HG02852 (cell line): ENCODE results near the gene TYMP.
"Not testable (repeated sequence)": the region's sequence is repeated elsewhere in the genome, so short reads cannot be mapped to it uniquely, and the experiment has no call there.

Experiments
- ATAC-seq: cut with Tn5 transposase; IDR thresholded peaks from one replicate; pipeline ENCODE4 v1.9.1; 2021; ENCODE audit warnings: mild to moderate bottlenecking, moderate library complexity; ENCODE audit not compliant: unreplicated experiment

The TYMP gene

GRCh38 chr22:50525104-50525857, 4.5 kb downstream of the TYMP start, which contains the start of gene SCO2:
TSS of gene SCO2 (minus strand) at chr22:50525598. CDS start at chr22:50524411, 1,187 bp downstream.
- ATAC-seq = peak; percentile 41

- no peak for ATAC-seq
Measured at GRCh38 chr22:50524676-50525103, 5.1 kb downstream of the TYMP start.

GRCh38 chr22:50523806-50524675, 5.8 kb downstream of the TYMP start:
- no peak for ATAC-seq

- ATAC-seq = no peak
Measured at GRCh38 chr22:50523458-50523805, 6.4 kb downstream of the TYMP start.

GRCh38 chr22:50522806-50523438, 6.9 kb downstream of the TYMP start:
- no peak for ATAC-seq

GRCh38 chr22:50522208-50522805, 7.5 kb downstream of the TYMP start:
- no peak for ATAC-seq

GRCh38 chr22:50521710-50522109, 8.1 kb downstream of the TYMP start:
- no peak for ATAC-seq

- no peak for ATAC-seq
Measured at GRCh38 chr22:50520826-50521453, 8.9 kb downstream of the TYMP start.

- ATAC-seq = not testable (repeated sequence)
Measured at GRCh38 chr22:50520184-50520583, 9.6 kb downstream of the TYMP start.

- ATAC-seq = no peak
Measured at GRCh38 chr22:50519151-50519550, 10.7 kb downstream of the TYMP start.

- no peak for ATAC-seq
Measured at GRCh38 chr22:50518606-50519005, 11.2 kb downstream of the TYMP start.

- ATAC-seq = no peak
Measured at GRCh38 chr22:50517495-50518260, 12.1 kb downstream of the TYMP start.

GRCh38 chr22:50516891-50517290, 12.9 kb downstream of the TYMP start:
- ATAC-seq = no peak

GRCh38 chr22:50516068-50516467, 13.7 kb downstream of the TYMP start:
- ATAC-seq = no peak

- ATAC-seq = no peak
Measured at GRCh38 chr22:50513175-50513574, 16.6 kb downstream of the TYMP start.

GRCh38 chr22:50508897-50509296, 20.9 kb downstream of the TYMP start:
- ATAC-seq = no peak

GRCh38 chr22:50507991-50508884, 21.6 kb downstream of the TYMP start, which contains the start of gene NCAPH2:
TSS of gene NCAPH2 (plus strand) at chr22:50508224. CDS start at chr22:50508338, 114 bp downstream.
- ATAC-seq = peak; percentile 40

- ATAC-seq = peak; percentile 60
Measured at GRCh38 chr22:50507421-50507990, 22.3 kb downstream of the TYMP start, which contains the start of gene LMF2. TSS of gene LMF2 (minus strand) at chr22:50507702. CDS start at chr22:50507675, 27 bp downstream.
